ENCODE measurements around the gene SLC34A2. TPM values are rescaled to one million over a fixed set of nuclear protein-coding genes. Genes with fewer than 3 reads are reported as not detected.
A peak's percentile ranks its signal among the peaks of the same experiment; 100 is the strongest.

The SLC34A2 gene
- total and polyA plus RNA-seq, 2 donors from 2014 or later, result 2.9 to 694 TPM

DNA sequence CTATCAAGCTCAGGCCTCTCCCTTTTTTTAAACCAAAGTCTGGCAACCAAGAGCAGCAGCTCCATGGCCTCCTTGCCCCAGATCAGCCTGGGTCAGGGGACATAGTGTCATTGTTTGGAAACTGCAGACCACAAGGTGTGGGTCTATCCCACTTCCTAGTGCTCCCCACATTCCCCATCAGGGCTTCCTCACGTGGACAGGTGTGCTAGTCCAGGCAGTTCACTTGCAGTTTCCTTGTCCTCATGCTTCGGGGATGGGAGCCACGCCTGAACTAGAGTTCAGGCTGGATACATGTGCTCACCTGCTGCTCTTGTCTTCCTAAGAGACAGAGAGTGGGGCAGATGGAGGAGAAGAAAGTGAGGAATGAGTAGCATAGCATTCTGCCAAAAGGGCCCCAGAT, 21.5 kb downstream of the SLC34A2 start:
- intact Hi-C loops (cut with DNase I), result no loop called here
- FAIRE-seq (no peak), DNase-seq (peak in 1 of 5 donors; percentile 13)
- H3K36me3 ChIP-seq (ENCODE audit: control insufficient read depth in 2 of 3, insufficient read depth in 3 of 3, low read length in 3 of 3), result no peaks in the 10 kb centered on the region
- no peak overlapping the region for H3K9ac ChIP-seq (ENCODE audit: low read length in 3 of 3)
- H3K4me3 ChIP-seq (ENCODE audit: low read length in 3 of 3), result no peak overlapping the region
- TF ChIP-seq, protein P1, sequence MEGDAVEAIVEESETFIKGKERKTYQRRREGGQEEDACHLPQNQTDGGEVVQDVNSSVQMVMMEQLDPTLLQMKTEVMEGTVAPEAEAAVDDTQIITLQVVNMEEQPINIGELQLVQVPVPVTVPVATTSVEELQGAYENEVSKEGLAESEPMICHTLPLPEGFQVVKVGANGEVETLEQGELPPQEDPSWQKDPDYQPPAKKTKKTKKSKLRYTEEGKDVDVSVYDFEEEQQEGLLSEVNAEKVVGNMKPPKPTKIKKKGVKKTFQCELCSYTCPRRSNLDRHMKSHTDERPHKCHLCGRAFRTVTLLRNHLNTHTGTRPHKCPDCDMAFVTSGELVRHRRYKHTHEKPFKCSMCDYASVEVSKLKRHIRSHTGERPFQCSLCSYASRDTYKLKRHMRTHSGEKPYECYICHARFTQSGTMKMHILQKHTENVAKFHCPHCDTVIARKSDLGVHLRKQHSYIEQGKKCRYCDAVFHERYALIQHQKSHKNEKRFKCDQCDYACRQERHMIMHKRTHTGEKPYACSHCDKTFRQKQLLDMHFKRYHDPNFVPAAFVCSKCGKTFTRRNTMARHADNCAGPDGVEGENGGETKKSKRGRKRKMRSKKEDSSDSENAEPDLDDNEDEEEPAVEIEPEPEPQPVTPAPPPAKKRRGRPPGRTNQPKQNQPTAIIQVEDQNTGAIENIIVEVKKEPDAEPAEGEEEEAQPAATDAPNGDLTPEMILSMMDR (IDR thresholded peaks at IDR 0.05; ENCODE audit: borderline replicate concordance, extremely low read depth, insufficient read depth), result no peak
- H3K27ac ChIP-seq (ENCODE audit: low read depth in 2 of 2, low read length in 2 of 2), result no peak overlapping the region
- no peaks in the 10 kb centered on the region for H3K4me1 ChIP-seq (ENCODE audit: control insufficient read depth in 2 of 3, insufficient read depth in 2 of 3, low read depth in 1 of 3, low read length in 3 of 3)
- no peaks in the 10 kb centered on the region for H3K9me3 ChIP-seq (ENCODE audit: control insufficient read depth in 2 of 3, insufficient read depth in 1 of 3, low read length in 3 of 3)
- H3K27me3 ChIP-seq (ENCODE audit: control insufficient read depth, insufficient read depth, low read length), result no peaks in the 10 kb centered on the region

DNA sequence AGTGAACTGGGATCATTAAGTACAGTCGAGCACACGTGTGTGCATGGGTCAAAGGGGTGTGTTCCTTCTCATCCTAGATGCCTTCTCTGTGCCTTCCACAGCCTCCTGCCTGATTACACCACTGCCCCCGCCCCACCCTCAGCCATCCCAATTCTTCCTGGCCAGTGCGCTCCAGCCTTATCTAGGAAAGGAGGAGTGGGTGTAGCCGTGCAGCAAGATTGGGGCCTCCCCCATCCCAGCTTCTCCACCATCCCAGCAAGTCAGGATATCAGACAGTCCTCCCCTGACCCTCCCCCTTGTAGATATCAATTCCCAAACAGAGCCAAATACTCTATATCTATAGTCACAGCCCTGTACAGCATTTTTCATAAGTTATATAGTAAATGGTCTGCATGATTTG, 22.3 kb downstream of the SLC34A2 start:
- no peak overlapping the region for H3K4me3 ChIP-seq (ENCODE audit: low read length in 3 of 3)
- intact Hi-C loops (cut with DNase I), result no loop called here
- H3K9me3 ChIP-seq (ENCODE audit: control insufficient read depth in 2 of 3, insufficient read depth in 1 of 3, low read length in 3 of 3), result no peaks in the 10 kb centered on the region
- H3K36me3 ChIP-seq (ENCODE audit: control insufficient read depth in 2 of 3, insufficient read depth in 3 of 3, low read length in 3 of 3), result no peaks in the 10 kb centered on the region
- TF ChIP-seq, protein P1 (IDR thresholded peaks at IDR 0.05; ENCODE audit: borderline replicate concordance, extremely low read depth, insufficient read depth), result no peak
- FAIRE-seq (no peak), DNase-seq (peak in 1 of 5 donors; percentile 38)
- no peak overlapping the region for H3K9ac ChIP-seq (ENCODE audit: low read length in 3 of 3)
- no peaks in the 10 kb centered on the region for H3K27me3 ChIP-seq (ENCODE audit: control insufficient read depth, insufficient read depth, low read length)
- H3K4me1 ChIP-seq (ENCODE audit: control insufficient read depth in 2 of 3, insufficient read depth in 2 of 3, low read depth in 1 of 3, low read length in 3 of 3), result no peaks in the 10 kb centered on the region
- H3K27ac ChIP-seq (ENCODE audit: low read depth in 2 of 2, low read length in 2 of 2), result no peak overlapping the region

DNA sequence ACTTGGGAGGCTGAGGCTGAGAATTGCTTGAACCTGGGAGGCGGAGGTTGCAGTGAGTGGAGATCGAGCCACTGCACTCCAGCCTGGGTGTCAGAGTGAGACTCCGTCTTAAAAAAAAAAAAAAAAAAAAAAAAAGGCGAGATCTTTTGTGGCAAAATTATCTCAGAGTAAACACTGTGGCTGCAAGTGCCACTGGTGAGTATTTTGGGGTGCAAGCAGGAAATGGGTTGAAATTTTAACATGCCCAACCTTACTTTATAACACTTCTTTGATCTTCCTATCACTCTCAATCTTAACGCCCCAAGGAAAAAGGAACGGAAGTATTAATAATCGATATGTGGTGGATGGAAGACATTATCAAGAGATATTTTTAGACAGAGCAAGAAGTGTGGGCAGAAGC, 32.1 kb downstream of the SLC34A2 start:
- Histone ChIP-seq H3K9me3 (ENCODE audit: control insufficient read depth in 2 of 3, insufficient read depth in 1 of 3, low read length in 3 of 3) (no peaks in the 10 kb centered on the region), H3K27me3 (ENCODE audit: control insufficient read depth, insufficient read depth, low read length) (no peaks in the 10 kb centered on the region), H3K9ac (ENCODE audit: low read length in 3 of 3) (no peak overlapping the region), H3K27ac (ENCODE audit: low read depth in 2 of 2, low read length in 2 of 2) (no peak overlapping the region), H3K4me1 (ENCODE audit: control insufficient read depth in 2 of 3, insufficient read depth in 2 of 3, low read depth in 1 of 3, low read length in 3 of 3) (no peaks in the 10 kb centered on the region), H3K4me3 (ENCODE audit: low read length in 3 of 3) (no peak overlapping the region), H3K36me3 (ENCODE audit: control insufficient read depth in 2 of 3, insufficient read depth in 3 of 3, low read length in 3 of 3) (no peaks in the 10 kb centered on the region)
- FAIRE-seq, result no peak
- DNase-seq, result peak in 1 of 5 donors; percentile 8
- TF ChIP-seq, protein P1 (IDR thresholded peaks at IDR 0.05; ENCODE audit: borderline replicate concordance, extremely low read depth, insufficient read depth), result no peak
- intact Hi-C loops (cut with DNase I), result no loop called here

DNA sequence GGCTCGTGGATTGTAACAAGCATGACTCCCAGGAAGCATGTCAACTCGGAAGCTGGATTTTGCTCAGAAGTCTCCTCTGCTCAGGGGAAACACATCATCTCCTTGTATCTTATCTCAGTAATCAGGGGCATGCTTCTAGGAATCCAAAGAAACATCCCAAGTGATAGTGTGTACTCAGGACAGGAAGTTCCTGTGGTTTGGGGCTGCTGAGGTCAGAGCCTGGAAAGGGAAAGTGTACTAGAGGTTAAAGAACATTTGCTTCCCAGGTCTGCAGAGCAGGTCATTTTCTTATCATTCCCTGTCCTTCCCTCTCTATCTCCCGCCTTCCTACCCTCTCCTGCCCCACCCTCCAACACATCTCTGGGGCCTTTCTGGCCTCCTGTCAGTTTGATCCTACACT, 38.8 kb downstream of the SLC34A2 start:
- no peak overlapping the region for H3K9ac ChIP-seq (ENCODE audit: low read length in 3 of 3)
- FAIRE-seq (no peak), DNase-seq (no peak)
- no peaks in the 10 kb centered on the region for H3K9me3 ChIP-seq (ENCODE audit: control insufficient read depth in 2 of 3, insufficient read depth in 1 of 3, low read length in 3 of 3)
- TF ChIP-seq, protein P1 (IDR thresholded peaks at IDR 0.05; ENCODE audit: borderline replicate concordance, extremely low read depth, insufficient read depth), result no peak
- no peak overlapping the region for H3K4me3 ChIP-seq (ENCODE audit: low read length in 3 of 3)
- no peaks in the 10 kb centered on the region for H3K4me1 ChIP-seq (ENCODE audit: control insufficient read depth in 2 of 3, insufficient read depth in 2 of 3, low read depth in 1 of 3, low read length in 3 of 3)
- H3K36me3 ChIP-seq (ENCODE audit: control insufficient read depth in 2 of 3, insufficient read depth in 3 of 3, low read length in 3 of 3), result no peaks in the 10 kb centered on the region
- H3K27me3 ChIP-seq (ENCODE audit: control insufficient read depth, insufficient read depth, low read length), result no peaks in the 10 kb centered on the region
- intact Hi-C loops (cut with DNase I), result no loop called here
- no peak overlapping the region for H3K27ac ChIP-seq (ENCODE audit: low read depth in 2 of 2, low read length in 2 of 2)

Measured in kidney (tissue), 14 donors.